HG03460 (cell line): ENCODE results near the gene SLC5A3.
A peak's percentile ranks its signal among the peaks of the same experiment; 100 is the strongest.

Experiments
- ATAC-seq: cut with Tn5 transposase; IDR thresholded peaks from one replicate; pipeline ENCODE4 v1.9.1; 2021; ENCODE audit not compliant: unreplicated experiment

The SLC5A3 gene

GRCh38 chr21:34073032-34073748 is at the start of gene SLC5A3, which contains the start of gene MRPS6:
TSS of gene SLC5A3 (plus strand) at chr21:34073578. CDS start at chr21:34095199, 21,621 bp downstream.
TSS of gene MRPS6 (plus strand) at chr21:34073578. CDS start at chr21:34073701, 123 bp downstream.
- peak; percentile 70 for ATAC-seq

GRCh38 chr21:34023691-34024373 is 49.5 kb upstream of the SLC5A3 start:
- ATAC-seq: no peak

- no peak for ATAC-seq
These were observed 49.0 kb upstream of the SLC5A3 start for GRCh38 chr21:34024374-34024693.

DNA sequence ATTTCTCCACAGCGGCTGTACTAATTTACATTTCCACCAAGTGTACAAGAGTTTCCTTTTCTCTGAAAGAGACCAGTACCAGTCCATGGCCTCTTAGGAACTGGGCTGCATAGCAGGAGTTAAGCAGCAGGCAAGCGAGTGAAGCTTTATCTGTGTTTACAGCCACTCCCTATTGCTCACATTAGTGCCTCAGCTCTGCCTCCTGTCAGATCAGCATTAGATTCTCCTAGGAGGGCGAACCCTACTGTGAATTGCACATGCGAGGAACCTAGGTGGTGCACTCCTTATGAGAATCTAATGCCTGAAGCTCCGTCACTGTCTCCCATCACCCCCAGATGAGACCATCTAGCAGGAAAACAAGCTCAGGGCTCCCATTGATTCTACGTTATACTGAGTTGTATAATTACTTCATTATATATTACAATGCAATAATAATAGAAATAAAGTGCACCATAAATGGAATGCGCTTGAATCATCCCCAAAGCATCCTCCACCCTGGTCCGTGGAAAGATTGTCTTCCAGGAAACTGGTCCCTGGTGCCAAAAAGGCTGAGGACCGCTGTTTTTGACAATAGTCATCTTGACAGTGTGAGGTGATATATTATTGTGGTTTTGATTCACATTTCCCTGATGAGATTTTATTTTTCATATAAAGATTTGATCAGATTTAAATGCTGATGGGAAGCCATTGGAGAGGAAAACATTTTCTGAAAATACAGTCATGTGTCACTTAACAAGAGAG is 45.5 kb upstream of the SLC5A3 start:
- ATAC-seq: no peak

DNA sequence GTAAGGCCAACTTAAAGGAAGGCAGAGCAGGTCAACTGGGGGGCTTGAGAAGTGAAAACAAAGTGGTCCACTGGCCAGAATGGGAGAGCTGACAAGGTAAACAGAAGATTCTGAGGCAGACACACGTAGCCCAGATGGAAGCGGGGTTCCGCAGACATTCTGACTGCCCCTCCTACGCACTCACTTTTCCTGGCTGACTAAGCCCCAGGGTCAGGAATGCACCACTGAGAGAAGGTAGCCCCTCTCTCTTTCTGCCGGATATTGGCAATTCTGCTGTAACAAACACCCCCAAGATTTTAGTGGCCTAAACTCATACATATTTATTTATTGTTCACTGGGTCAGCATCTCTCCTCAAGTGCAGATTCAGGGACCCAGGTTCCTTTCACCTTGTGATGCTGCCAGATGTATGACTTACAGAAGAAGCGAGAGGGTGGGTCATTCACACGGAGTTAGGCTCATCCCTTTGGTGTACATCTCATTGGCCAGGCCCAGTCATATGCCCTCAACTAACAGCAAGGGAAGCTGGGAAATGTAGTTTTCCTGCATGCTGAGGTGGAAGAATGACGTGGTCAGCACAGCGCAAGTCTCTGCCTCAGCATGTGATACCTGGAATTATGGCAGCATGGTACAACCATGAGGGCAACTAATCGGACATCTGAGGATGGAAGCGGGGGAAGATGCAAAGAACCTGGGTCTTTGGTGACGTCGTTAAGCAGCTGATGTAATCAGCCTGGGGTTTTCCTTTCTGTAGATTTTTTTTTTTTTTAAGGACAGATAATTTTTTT is 43.4 kb upstream of the SLC5A3 start:
- ATAC-seq: peak; percentile 88

- no peak for ATAC-seq
These were observed 41.5 kb upstream of the SLC5A3 start for GRCh38 chr21:34031835-34032370.

DNA sequence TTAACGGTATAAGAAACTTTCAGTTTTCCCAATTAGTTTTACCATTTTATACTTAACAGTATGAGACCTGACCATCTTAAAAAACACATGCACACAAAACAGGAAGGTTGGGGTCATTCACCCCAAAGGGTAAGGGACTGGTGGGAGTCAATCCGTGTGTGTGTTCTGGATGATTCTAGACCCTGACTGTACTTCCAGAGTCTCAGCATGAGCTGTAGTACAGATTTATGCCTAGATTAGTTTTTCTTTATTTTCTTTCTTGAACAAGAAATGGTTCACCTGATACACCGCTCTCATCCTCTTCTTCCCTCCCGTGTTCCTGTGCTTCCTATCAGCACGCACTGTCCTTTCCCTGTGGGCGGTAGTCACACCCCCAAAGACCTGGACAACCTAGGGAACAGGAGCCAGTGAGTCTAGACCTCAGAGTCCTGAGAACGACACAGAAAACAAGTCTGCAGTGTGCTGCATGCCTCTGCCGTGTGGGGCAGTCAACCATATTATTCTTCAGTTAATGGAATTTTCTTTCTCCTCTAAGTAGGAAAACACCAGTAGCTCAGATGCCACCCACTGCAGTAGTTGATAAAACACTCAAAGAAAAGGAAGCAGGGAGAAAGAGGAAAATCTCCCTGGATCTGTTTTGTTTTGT is 38.9 kb upstream of the SLC5A3 start:
- ATAC-seq: no peak

DNA sequence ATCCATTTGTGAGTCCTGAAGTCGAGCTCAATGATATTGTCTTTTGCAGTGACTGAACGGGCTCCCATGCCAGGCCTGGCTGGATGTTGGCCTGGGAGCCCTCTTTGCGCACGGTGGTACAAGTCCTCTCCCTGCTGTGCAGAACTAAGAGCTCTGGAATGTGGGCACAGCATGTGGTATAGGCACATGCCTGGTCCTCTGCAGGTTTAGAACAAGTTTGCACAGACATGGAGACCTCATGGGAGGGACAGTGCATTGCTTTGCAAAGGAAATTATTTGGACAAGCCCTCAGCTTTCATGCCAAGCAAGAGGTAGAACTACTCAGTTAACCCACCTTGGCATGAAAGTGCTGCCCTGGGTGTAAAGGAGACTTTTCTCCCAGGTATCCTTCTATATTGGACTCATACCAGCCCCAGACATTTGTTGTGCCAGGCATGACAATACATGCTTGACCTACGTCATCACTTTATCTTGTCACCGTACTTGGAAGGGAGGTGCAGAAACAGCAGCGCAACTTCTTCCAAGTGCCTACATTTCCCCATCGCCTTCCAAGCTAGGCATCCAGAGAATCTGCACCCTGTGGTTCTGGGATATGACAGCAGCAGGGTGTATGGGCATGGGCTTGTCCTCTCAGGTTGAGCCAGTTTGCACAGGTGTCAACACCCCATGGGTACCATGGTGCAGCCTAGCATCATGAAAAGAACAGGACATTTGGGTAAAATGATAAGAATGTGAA is 37.6 kb upstream of the SLC5A3 start:
- no peak for ATAC-seq

DNA sequence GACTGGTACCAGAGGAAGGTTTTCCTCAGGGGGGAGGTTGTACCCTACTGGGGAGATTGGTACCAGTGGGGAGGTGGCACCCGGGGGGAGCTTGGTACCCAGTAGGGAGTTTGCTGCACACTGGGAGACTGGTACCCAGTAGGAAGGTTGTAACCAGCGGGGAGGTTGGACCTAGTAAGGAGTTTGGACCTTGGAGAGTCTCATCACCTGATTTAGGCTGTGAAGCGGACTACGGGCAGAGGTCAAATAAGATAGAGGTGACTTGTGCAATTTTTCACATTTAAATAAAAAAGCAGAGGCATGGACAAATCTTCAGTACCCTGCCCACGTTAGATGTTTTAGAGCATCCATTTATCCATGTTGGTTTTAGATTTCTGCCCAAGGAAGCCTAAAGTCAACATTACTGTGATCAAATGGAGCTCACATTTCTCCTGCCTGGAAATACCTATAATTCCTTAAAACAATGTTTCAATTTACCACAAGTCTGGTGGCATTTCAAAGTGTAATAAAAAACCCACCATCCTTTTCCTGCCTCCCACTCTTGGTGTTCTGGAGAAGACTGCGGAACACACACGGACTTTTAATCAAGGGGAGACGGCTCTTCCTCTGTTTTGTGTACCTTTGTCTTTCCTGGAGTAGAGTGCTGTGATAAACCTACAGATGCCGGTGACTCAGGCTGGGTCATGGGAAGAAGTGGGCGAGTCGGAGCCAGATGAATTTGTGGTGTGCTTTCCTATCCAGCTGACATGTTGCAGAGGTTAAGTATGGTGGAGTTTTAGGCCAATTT is 36.2 kb upstream of the SLC5A3 start:
- no peak for ATAC-seq

DNA sequence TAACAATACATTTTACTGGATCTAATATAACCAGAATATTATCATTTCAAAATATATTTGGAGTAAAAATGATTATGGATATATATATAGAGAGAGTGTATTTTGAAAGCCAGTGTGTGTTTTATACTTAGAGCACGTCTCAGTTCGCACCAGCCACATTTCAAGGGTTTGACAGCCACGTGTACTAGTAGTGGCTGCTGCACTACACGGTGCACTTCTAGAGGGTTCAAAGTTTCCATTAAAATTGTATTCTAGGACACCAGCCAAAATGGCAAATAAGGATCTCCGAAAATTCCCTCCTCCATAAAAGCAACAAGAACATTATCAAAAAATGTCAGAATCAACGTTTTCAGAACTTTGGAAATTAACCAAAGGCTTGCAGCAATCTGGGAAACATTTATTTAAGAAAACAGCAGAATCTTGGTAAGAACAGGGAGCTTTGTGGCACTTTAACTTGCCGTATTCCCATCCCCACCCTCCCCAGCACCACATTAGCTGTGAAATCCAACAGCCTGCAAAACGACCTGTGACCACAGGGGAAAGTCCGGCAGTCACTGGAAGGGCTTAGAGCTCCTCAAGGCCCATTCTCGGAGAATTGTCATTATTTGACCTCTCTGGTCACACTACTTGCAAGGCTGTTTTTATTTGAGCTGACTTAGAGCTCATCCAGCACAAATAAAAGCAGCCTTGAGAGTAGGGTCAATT is 33.5 kb upstream of the SLC5A3 start:
- ATAC-seq: no peak

DNA sequence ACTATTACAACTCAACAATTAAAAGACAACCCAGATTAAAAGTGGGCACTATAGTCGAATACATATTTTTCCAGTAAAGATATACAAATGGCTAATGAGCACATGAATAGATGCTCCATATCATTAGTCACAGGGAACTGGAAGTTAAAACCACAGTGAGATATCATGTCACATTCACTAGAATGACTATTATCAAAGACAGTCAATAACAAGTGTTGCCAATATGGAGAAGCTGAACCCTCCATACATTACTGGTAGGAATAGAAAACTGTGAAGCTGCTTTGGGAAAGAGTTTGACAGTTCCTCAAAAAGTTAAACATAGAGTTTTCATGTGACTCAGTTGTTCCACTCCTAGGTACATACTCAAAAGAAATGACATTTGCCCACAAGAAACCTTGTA is 30.6 kb upstream of the SLC5A3 start:
- no peak for ATAC-seq

DNA sequence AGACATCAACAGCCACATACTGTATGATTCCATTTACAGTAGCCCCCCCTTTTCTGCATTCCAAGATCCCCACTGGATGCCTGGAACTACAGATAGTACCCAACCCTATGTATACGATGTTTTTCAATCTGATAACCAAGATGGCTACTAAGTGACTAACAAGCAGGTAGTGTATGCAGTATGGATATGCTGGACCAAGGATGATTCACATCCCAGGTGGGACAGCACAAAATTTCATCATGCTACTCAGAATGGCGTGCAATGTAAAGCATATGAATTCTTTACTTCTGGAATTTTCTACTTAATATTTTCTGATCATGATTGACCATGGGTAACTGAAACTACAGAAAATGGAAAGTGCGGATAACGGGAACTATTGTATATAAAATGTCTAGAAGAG is 30.0 kb upstream of the SLC5A3 start:
- no peak for ATAC-seq

- ATAC-seq: no peak
These were observed 26.5 kb upstream of the SLC5A3 start for GRCh38 chr21:34046917-34047316.

DNA sequence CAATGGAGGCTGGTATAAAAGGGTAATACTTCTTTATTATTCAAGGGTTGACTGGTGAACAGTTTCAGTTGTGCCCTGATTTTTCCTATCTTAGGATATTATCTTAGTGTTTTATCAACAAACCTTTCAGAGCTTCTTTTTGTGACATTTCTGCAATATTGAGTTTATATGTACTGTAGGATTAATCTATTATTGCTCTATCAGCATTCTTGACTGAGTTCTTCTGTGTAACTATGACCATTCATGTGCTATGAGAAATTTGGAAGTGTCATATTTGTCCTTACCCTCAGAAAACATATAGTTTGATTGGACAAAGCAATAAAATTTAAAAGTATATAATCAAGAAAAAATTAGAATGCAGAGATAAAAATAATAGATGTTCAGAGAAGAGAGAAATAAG is 25.5 kb upstream of the SLC5A3 start:
- ATAC-seq: no peak

- no peak for ATAC-seq
These were observed 21.2 kb upstream of the SLC5A3 start for GRCh38 chr21:34052171-34052570.

DNA sequence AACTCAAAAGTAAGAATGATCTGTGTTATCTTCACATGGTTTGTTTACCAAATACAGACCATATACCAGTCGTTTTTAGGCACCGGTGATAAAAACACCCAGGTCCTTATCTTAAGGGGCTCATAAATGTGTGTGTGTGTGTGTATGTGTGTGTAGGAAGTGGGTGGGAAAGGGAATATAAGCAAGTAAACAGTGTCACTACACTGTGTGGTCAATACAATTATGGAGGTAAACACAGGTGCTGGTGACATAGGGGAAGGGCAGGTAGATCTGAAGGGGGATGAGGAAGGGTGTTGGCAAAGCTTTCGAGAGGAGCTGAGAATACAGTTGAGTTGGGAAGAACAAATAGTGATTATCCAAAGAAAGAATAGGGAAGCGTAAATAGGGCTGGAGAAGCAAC is 19.1 kb upstream of the SLC5A3 start:
- no peak for ATAC-seq

DNA sequence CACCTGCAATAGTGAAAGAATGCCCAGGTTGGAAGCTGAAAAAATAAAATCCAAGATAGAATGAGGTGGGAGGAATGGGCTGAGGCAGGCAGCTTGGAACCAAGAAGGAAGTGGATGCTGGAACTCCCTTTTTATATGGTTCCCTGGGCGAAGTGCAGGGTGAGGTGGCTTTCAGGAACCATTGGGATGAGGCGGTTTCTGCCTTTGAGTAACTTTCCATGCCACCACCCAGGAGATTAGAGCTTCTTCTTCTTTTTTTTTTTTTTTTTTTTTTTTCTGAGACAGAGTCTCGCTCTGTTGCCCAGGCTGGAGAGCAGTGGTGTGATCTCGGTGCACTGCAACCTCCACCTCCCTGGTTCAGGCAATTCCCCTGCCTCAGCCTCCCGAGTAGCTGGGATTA is 17.8 kb upstream of the SLC5A3 start:
- ATAC-seq: no peak

DNA sequence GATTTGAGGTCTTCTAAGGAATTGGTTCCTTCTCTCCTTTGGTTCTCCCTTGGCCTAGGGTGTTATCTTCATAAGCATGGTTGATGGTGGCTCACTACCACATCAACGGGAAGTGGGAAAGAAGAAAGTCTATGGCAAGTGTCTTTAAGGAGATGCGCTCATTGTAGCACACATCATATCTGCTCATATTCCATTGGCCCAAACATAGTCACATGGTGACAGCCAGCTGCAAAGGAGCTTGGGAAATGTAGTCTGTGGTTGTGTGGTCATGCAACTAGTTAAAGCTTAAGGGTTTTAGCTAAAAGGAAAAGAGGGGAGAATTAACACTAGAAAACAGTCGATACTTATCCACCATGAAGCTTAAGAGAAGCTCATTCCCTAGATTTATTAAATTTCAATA is 11.4 kb upstream of the SLC5A3 start:
- no peak for ATAC-seq
